HG02763 (cell line): ENCODE results near the gene PRR16.

Source experiments
- ATAC-seq: cut with Tn5 transposase; IDR thresholded peaks from one replicate; pipeline ENCODE4 v1.9.1; 2021; ENCODE audit warnings: mild to moderate bottlenecking, moderate library complexity; ENCODE audit not compliant: unreplicated experiment

The PRR16 gene

GRCh38 chr5:120461251-120461650 lies 2.8 kb upstream of the PRR16 start:
- ATAC-seq: no peak

GRCh38 chr5:120463006-120463680 lies 957 bp upstream of the PRR16 start:
- no peak for ATAC-seq

GRCh38 chr5:120464627-120465435 lies 731 bp downstream of the PRR16 start:
- no peak for ATAC-seq

- ATAC-seq: no peak
Observed at GRCh38 chr5:120465436-120465961, 1.4 kb downstream of the PRR16 start.

- no peak for ATAC-seq
Observed at GRCh38 chr5:120466341-120467006, 2.4 kb downstream of the PRR16 start.

GRCh38 chr5:120471971-120472370 lies 7.9 kb downstream of the PRR16 start:
- ATAC-seq: no peak

- no peak for ATAC-seq
Observed at GRCh38 chr5:120472911-120473310, 8.8 kb downstream of the PRR16 start.

GRCh38 chr5:120473332-120473731 lies 9.2 kb downstream of the PRR16 start:
- no peak for ATAC-seq

- ATAC-seq: no peak
Observed at GRCh38 chr5:120476063-120476462, 12.0 kb downstream of the PRR16 start.

GRCh38 chr5:120479066-120479465 lies 15.0 kb downstream of the PRR16 start:
- ATAC-seq: no peak

GRCh38 chr5:120499876-120500563 lies 35.9 kb downstream of the PRR16 start:
- ATAC-seq: no peak

- ATAC-seq: no peak
Observed at GRCh38 chr5:120502531-120502930, 38.4 kb downstream of the PRR16 start.

- ATAC-seq: no peak
Observed at GRCh38 chr5:120503341-120503740, 39.2 kb downstream of the PRR16 start.

- ATAC-seq: no peak
Observed at GRCh38 chr5:120504057-120504456, 40.0 kb downstream of the PRR16 start.

- ATAC-seq: no peak
Observed at GRCh38 chr5:120507197-120507596, 43.1 kb downstream of the PRR16 start.

GRCh38 chr5:120507800-120508463 lies 43.8 kb downstream of the PRR16 start:
- ATAC-seq: no peak

- no peak for ATAC-seq
Observed at GRCh38 chr5:120509053-120509452, 45.0 kb downstream of the PRR16 start.

- no peak for ATAC-seq
Observed at GRCh38 chr5:120510098-120510637, 46.1 kb downstream of the PRR16 start.

GRCh38 chr5:120510994-120511686 lies 47.0 kb downstream of the PRR16 start:
- ATAC-seq: no peak

GRCh38 chr5:120512068-120512467 lies 48.0 kb downstream of the PRR16 start:
- no peak for ATAC-seq
